GM19043 (cell line): ENCODE results near the gene PFKP.

Source experiments
- ATAC-seq: cut with Tn5 transposase; IDR thresholded peaks from one replicate; pipeline ENCODE4 v1.9.1; 2021; ENCODE audit warnings: low read depth; ENCODE audit not compliant: unreplicated experiment

PFKP gene

DNA sequence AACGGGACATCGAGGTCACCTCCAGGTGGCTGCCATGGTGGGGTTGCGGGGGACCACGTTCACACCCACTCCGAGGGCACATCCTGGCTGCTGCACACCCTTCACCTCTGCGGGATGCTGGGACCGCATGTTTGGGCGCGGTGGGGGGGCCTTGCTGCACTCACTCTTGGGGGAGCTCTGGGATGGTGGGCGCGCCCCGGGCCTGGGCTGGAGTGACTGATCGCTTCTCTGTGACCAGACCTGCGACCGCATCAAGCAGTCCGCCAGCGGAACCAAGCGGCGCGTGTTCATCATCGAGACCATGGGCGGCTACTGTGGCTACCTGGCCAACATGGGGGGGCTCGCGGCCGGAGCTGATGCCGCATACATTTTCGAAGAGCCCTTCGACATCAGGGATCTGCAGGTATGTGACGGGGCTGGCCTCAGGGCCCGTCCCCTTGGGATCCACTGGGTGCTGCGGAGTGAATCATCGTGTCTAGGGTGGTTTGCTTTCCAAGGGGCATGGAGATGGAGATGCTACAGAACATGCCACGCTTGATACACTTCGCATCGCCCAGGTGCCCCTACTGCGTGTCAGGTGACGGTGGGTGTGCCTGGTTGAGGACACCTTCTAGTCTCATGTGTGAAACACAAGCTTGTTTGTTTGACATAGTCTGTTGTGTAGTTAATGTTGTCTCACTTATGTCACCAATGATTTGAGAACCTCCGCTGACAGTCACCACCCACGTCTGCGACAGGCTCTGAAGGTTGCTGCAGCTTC is 62.4 kb downstream of the PFKP start:
- no peak for ATAC-seq

- ATAC-seq: no peak
These were observed 63.8 kb downstream of the PFKP start for GRCh38 chr10:3131098-3131497.

DNA sequence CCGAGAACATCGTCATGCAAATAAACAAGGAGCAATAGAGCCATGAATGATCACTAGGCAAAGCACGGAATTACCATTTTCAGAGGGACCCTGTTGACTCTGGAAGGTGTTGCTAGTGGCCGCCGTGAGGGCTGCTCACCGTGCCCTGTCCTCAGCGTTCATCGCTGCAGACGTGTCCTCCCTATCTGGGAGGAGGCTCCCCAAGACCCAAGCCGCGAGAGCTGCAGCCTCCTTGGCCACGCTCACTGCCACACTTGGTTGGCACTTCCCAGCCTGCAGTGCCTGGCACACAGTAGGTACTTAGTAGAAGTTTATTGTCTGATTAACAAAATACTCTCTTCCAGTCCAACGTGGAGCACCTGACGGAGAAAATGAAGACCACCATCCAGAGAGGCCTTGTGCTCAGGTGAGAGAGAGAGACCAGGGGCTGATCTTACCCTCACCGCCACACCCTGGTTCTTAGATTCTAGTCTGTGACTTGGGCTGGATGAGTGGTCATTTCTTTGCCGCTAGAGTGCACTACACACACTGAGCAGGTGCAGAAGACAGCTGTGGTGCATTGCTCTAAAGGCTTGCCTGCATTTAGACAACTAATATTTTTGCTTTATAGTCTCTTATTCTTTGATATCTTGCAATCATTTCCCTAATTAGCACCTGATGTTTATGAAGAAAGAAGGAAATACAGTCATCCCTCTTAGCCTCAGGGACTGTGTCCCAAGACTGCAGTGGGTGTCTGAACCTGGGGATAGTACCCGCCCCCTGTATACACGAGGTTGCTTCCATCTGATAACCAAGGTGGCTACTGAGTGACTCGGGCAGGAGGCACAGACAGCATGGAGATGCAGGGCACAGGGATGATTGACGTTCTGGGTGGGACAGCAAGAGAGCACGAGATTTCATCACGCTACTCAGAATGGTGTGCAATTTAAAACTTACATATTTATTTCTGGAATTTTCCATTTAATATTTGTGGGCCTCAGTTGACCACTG is 65.0 kb downstream of the PFKP start:
- no peak for ATAC-seq

- ATAC-seq: no peak
These were observed 66.6 kb downstream of the PFKP start for GRCh38 chr10:3133948-3134347.

GRCh38 chr10:3135006-3135405 is 67.7 kb downstream of the PFKP start:
- no peak for ATAC-seq

- ATAC-seq: no peak
These were observed 69.0 kb downstream of the PFKP start for GRCh38 chr10:3136336-3136735.

DNA sequence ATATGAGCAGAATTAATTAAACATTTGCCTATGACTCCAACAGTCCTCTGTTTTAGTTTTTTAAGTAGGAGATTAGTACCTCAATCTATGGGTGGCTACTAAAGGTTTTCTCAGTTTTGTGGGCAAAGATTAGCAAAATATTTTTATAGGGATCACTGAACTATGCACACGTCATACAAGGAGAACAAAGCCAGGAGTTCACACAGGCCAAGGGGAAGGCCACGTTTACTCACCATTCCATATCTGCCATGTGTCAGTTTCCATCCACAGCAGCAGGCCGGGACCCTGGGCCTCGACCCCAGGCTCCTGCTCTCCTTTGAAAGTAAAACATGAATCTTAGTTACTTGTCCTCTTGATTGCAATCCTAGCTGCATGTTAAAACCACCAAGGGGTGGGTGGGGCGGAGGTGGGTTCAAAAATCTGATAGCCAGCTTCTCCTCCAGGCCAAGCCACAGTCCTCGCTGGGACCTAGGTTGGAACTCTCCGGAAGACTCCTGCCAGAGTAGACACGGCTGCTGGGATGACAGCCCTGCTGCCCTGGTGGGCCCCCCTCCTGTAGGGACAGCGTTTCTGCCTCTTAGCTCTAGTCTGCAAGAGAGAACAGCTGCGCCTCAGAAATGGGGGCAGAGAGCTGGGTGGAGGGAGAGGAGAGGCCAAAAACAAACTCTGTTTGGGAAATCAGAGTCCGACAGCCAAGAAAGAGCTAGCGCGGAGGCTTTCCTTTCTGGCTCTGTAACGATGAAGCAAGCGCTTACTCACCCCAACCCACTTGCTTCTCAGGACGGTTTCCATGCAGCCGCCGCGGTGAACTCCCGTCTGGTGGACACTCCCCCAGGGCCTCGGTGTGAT is 69.6 kb downstream of the PFKP start:
- ATAC-seq: no peak

- ATAC-seq: no peak
These were observed 70.8 kb downstream of the PFKP start for GRCh38 chr10:3137958-3138726.

DNA sequence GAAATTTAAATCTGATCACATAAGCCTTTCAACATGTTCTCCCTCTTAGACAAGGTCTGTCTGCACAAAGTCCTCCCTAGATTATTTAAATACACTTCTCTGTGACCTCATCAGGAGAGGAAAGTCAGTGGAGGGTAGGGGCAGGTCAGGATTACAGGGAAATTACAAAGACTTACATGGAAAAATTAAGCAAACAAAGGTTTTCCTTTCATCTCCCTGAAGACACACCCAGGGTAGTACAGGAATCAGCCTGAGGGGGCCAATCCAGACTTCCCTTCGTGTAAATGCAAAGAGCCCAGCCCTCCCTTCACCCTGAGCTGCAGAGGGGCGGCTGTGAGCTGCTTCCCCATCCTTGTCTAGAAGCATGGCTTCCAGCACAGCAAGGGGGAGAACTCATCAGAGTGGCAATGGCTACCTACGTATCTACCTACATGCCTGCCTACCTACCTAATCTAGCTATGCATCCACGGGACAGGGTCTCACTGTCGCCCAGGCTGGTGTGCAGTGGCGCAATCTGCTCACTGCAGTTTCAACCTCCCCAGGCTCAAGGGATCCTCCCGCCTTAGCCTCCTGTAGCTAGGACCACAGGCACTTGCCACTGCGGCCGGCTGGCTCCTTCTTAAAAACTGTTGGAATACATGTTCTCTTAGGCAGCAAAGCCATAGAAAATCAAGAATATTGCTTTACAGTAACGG is 72.0 kb downstream of the PFKP start:
- ATAC-seq: no peak

- ATAC-seq: no peak
These were observed 72.9 kb downstream of the PFKP start for GRCh38 chr10:3140280-3140679.

DNA sequence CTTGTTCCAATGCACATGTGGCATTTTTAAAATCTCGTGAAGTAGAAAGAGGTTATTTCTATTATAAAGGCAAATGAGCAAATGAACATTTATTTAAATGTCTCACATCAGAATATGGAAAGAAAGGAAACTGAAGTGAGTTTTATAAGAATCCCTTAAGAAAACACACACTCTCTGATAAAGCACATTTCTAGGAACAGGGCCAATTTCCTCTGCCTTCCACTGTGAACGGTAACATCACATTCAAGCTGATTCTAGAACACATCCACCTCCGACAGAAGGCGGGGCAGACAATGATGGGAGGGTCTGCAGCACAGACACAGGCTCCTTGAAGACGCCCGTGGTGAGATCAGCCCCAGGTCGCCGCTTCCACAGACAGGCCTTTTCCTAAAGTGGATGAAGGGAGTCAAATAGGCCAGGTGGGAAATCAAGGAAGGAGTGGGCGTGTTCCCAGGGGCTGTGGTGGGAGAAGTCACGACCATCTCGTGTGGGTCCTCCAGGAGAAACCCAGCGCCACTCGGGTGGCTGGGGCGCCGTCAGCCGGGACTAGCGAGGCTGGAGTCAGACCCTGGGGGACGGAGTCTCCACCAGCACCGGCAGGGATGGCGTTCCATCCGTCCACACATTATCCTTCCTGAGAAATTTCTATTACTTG is 74.1 kb downstream of the PFKP start:
- no peak for ATAC-seq

GRCh38 chr10:3142146-3142875 is 75.0 kb downstream of the PFKP start:
- ATAC-seq: no peak

DNA sequence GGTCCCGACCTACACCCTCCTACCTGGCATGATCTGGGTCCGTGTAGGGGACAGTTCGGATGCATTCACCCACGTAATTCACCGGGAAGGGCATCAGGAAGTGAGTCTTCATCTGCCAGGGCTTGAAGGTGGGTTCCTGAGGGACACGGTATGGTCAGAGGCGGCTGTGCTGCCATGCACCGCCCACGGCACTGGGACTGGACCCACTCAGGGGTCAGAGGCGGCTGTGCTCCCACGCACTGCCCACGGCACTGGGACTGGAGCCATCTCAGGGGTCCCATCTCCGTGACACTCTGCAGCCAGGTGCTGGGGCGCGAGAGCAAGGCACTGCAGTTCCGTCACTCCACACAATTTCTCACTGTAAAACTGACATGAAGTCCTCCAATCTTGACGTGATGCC is 76.0 kb downstream of the PFKP start:
- ATAC-seq: no peak

DNA sequence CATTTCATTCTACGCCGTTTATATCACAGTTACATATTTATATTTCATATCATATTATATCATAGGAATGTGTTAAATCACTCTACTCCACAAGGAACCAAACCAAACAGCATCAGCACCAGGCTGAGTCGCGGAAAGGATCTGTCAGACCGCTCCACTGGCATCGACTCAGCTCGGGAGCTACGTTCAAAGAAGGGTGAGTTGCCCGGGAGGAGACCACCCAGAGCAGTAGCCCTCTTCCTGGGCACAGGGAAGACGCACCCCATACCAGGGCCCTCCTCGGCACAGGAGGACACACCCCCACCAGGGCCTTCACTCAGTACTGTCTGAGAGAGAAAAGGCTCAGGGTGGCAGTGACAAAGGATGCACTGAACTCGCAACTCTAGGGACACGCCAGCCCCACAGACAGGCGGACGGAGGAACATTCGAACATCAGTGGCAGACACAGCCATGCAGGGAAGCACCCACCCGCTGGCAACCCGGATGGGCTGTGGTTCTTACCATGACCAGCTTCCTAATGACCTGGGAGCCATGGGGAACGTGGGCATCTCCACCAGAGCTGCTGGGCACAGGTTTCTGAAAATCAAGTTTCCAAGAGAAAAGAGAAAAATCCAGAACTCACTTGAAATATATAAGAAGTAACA is 76.6 kb downstream of the PFKP start:
- ATAC-seq: no peak

GRCh38 chr10:3145366-3145765 is 78.0 kb downstream of the PFKP start:
- no peak for ATAC-seq

DNA sequence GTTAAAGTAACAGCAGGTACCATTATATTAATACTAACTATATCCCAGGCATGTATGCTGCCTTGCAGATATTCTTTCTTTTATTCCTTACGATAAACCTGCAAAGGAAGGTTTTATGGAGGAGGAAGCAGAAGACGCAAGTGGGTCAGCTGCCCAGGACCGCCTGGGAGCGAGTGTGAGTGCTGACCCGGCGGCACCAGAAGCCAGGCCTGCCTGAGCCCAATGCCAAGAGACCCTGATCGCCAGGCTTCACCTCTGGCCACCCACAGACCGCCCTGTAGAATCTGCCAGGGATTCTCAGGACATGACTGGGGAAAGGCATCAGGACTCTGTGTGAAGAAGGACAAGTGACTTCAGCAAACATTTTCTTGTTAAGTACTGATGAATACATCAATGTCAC is 78.9 kb downstream of the PFKP start:
- ATAC-seq: no peak

DNA sequence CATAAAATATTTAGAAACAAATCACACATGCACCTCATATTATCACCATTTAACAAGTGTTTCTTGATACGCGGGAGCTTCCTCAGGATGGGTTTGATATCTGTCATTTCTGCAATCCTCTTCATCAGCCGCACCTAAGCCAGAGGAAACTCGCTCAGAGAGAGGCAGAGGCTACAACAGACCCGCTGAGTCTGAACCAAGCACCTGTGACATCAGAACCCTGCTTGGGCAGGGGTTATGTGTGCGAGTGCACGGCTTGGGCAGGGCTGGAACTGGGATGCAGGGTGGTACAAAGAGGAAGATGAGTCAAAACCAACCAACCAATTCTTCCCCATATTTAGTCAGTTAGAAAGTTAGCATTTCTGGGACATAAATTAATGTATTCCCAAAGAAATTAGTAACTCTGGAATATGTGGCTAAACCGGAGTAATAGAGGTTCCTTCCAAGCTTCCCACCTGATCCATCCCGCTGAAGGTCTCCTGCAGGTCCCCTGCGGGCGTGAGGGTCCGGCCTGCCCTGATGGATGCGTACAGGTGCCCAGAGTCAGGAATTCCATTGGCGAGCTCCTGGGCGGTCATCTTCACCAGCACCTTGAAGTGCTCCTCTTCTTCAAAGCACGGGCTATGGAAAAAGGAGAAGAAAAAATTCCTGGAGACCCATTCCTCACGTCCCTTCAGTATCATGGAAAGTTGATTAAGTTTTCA is 79.9 kb downstream of the PFKP start:
- no peak for ATAC-seq
